ENCODE results near the gene RAB11FIP3. TPM values are rescaled to one million over a fixed set of nuclear protein-coding genes. Genes with fewer than 3 reads are reported as not detected.

The RAB11FIP3 gene
- total and polyA plus RNA-seq, 2 of the 13 experiments (the other 11 are each of a cell fraction or from before 2014, with no cell fraction given) = 34.3 to 57.6 TPM

- no peak for TF ChIP-seq BCLAF1 (IDR thresholded peaks at IDR 0.05)
- no peak for TF ChIP-seq ZNF30 (CRISPR knock-in tag; IDR thresholded peaks at IDR 0.05)
- no peak for TF ChIP-seq TERF1 (CRISPR knock-in tag; IDR thresholded peaks at IDR 0.05)
- TF ChIP-seq HNF1A (IDR thresholded peaks at IDR 0.05; ENCODE audit: low read depth) = no peak
- peak; percentile 49; the same call in 1 of the 2 replicates for TF ChIP-seq HNF1A (CRISPR knock-in tag; IDR thresholded peaks at IDR 0.05; ENCODE audit: borderline replicate concordance)
- no peak for TF ChIP-seq CERS6 (CRISPR knock-in tag; IDR thresholded peaks at IDR 0.05)
- TF ChIP-seq PTBP1 (IDR thresholded peaks at IDR 0.05; ENCODE audit: low read depth, low read length, poor library complexity, severe bottlenecking) = no peak
- TF ChIP-seq ZBTB46 (CRISPR knock-in tag; IDR thresholded peaks at IDR 0.05; ENCODE audit: borderline replicate concordance) = no peak
- no peak; the same call in 1 of the 2 replicates for TF ChIP-seq YEATS2 (CRISPR knock-in tag; IDR thresholded peaks at IDR 0.05; ENCODE audit: borderline replicate concordance)
- no peak for TF ChIP-seq RFXAP (CRISPR knock-in tag; IDR thresholded peaks at IDR 0.05; ENCODE audit: borderline replicate concordance)
- TF ChIP-seq PRDM4 (CRISPR knock-in tag; IDR thresholded peaks at IDR 0.05; ENCODE audit: borderline replicate concordance) = no peak
- no peak for TF ChIP-seq ZFP82 (CRISPR knock-in tag; IDR thresholded peaks at IDR 0.05; ENCODE audit: borderline replicate concordance)
These were observed 49.1 kb downstream of the RAB11FIP3 start (continued) for GRCh38 chr16:474420-475122.
